HG03108 (cell line): ENCODE data around the gene EIF2B4.

ENCODE experiments used
- ATAC-seq: cut with Tn5 transposase; IDR thresholded peaks from one replicate; pipeline ENCODE4 v1.9.1; 2021; ENCODE audit warnings: moderate library complexity; ENCODE audit not compliant: unreplicated experiment

The EIF2B4 gene

DNA sequence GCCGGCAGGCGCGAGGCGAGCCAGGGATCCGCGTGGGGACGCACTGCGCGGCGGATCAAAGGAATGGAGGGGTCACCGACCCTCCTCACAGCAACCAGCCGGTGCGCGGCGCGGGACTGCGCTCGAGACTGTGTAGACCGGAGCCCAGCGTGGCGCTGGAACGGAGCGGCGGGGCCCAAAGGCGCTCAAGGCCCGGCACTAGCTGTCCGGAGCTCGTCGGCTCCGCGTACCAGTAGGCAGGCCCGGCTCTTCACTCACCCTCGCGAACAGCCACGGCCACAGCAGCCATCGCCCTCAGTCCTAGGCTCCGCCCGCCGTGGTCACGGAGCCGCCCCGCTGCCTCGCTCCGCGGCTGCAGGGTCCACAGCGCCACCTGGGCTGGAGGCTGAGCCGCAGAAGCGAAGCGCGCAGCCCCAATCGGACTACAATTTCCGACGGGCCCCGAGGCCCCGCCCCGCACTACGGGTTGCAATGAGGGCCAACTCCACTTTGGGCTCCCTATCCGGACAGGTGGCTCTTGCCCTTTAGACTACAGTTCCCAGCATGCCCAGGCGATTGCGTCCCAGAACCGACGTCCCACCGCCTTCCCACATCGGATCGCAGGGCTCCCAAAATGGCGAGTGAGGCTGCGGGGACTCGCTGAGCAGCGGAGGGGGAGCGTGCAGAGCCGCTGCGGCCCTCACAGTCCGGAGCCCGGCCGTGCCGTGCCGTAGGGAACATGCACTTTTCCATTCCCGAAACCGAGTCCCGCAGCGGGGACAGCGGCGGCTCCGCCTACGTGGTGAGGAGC is at the start of gene EIF2B4, which contains the start of gene SNX17:
Gene EIF2B4, minus strand, starts transcription at position 313 of the 790 bp plus-strand sequence. Its CDS starts 24 bp downstream, at position 289.
Gene SNX17, plus strand, starts transcription at position 591 of the 790 bp plus-strand sequence. Its CDS starts 128 bp downstream, at position 719.
- ATAC-seq = peak; percentile 89

DNA sequence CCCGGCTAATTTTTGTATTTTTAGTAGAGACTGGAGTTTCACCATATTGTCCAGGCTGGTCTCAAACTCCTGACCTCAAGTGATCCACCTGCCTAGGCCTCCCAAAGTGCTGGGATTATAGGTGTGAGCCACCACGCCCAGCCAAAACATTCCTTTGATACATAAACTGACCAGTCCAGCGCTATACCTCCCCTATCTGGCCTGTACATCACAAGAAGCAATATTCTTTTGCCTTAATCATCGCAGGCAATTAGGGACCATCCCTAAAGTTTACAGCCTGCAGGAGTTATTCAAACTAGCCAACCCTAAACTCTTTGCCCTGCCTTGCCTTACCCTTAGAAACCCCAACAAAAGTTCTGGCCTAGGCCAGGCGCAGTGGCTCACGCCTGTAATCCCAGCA is 46.0 kb upstream of the EIF2B4 start:
- ATAC-seq = no peak

DNA sequence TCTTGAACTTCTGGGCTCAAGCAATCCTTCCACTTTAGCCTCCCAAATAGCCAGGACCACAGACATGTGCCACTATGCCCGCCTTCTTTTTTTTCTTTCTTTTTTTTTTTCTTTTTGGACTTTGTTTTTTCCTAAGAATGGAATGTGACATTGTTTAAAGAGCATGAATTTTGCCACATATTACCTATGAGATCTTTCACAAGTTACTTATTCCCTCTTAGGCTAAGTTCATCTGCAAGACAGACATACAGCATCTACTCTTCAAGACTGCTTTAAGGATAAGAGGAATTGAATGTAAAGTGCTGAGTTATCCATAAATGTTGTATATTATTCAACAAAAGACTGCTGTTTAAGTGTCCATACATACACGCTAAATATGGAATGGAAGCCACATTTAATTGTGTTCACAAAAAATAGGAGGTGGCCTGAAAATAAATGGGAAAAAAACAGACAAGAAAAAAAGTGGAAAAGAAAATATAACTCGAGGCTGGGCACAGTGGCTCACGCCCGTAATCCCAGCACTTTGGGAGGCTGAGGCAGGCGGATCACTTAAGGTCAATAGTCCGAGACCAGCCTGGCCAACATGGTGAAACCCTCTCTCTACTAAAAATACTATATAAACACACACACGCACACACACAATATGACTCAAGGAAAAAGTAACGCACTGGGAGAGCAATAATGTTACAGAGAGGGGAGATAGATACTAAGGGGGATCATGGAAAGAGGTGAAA is 42.4 kb upstream of the EIF2B4 start:
- no peak for ATAC-seq

DNA sequence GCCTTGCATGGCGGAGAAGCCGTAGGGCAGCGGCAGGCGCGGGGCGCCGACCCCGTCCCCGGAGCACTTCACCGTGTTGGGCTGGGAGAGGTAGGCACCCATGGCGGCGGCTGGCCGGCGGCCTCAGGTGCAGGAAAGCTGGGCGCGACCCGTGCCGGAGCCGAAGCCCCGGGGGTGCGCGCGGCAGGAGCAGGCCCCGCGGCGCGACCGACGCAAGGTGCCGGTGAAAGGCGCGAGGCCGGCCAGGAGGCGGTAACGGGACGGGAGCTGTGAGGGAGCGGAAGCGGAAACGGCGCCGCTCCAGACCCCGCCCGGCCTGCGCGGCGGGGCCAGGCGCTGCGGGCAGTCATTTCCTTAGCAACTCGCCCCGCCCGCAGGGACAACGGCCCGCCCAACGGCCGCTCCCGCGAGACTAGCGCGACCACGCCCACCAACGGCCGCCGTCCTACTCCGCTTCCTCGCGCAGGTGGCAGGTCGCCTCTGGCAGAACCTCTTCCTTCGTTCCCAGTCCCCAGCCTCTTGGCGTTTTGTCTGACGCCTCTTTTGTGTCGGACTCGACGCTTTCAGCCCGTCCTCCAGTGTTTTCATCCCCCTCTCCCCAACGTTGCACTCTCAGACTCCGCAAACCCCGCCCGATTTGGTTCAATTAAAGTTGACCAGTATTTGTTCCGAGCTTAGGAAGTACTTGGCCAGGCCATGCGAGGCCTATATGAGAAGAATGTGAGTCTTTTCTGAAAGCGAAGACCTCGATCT is 39.4 kb upstream of the EIF2B4 start, which contains the start of gene PPM1G:
Gene PPM1G, minus strand, starts transcription at position 271 of the 753 bp plus-strand sequence. Its CDS starts 169 bp downstream, at position 102.
- peak; percentile 95 for ATAC-seq

DNA sequence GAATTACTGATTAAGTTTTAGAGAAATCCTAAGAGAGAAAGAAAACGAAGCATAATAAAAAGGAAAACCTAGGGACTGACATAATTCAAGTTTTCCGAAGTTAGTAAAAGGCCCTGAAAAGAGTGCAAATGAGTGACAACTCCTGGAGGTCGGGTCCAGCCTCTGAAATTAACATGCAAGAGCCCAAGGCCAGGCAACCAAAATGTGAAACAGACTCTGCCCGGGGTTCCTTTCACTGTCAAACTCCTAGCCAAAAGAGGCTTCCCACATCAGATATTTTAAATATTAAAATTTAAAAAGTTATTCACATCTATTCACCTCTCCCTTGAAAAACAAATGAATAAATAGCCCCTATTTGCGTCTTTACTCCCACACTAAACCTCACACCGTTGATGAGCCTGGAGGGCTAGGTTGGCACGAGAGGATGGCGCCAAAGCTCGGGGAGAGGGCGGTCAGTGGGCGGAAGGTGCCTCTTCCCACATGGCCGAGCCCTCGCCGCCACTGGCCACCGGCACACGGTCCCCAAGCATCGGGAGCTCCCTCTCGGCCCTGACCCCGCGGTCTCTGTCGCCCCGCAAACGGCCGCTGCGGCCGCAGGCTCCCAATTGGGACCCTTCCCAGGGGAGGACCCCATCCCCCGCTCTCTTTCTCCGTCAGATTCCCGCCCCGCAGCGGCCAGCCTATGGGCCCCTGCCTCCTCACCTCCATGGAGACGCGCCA is 38.6 kb upstream of the EIF2B4 start:
- peak; percentile 27 for ATAC-seq

DNA sequence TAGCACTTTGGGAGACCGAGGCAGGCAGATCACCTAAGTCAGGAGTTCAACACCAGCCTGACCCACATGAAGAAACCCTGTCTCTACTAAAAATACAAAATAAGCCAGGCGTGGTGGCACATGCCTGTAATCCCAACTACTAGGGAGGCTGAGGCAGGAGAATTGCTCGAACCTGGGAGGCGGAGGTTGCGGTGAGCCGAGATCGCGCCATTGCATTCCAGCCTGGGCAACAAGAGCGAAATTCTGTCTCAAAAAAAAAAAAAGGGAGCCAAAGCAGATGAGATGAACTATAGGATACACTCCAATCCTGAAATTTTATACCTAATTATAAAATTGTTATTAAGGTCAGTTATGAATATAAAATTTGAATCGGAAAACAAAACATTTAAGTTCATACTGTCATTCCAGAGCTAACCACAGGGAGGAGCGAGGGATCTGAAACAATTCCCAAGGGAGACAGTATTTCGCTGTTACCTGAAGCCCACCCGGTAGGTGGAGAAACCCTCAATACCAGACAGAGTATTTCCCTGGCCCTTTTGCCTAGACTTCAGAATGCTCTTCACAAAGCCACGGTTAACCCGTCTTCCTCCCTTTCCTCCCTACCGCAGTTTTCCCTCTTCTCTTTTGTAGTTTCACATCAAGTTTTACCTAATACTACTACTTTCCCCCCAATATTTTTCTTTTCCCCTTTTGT is 37.8 kb upstream of the EIF2B4 start:
- ATAC-seq = no peak

DNA sequence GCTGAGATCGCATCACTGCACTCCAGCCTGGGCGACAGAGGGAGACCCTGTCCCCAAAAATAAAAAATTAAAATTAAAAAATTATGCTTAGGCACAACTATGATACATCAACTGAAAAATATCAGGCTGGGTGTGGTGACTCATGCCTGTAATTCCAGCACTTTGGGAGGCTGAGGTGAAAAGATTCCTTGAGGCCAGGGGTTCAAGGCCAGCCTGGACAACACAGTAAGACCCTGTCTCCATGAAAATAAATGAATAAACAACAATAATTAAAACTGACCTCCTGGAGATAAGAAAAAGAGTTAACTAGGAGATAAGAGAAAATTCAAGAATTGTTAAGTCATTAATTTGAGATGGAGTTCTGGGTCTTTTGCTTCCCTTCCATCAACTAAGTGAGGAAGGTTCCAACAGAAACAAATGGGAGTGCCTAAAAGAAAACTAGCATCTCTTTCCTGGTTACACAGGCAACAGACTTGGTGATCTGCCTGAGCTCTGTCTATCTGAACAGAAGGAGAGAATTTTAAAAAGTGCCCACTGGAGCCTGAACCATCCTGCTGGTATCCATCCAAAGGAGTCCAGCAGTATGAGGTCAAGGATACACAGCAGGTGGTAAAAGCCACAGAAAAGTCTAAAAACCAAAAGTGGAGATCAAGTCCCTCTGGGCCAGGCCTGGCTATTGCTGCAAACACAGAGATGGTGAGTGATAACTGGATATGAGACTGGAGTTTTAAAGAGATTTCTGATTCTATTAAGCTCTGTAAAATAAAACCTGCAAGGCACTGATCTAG is 30.4 kb upstream of the EIF2B4 start:
- ATAC-seq = no peak

DNA sequence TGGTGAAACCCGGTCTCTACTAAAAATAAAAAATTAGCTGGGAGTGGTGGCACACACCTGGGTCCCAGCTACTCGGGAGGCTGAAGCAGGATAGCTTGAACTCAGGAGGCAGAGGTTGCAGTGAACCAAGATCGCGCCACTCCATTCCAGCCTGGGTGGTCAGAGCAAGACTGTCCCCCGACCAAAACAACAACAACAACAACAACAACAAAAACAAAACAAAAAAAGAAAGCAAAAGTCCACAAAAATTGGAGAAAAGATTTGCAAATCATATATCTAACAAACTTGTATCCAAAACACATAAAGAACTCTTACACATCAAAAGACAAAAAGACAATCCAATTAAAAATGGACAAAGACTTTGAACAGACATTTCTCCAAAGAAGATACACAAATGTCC is 28.8 kb upstream of the EIF2B4 start:
- no peak for ATAC-seq

DNA sequence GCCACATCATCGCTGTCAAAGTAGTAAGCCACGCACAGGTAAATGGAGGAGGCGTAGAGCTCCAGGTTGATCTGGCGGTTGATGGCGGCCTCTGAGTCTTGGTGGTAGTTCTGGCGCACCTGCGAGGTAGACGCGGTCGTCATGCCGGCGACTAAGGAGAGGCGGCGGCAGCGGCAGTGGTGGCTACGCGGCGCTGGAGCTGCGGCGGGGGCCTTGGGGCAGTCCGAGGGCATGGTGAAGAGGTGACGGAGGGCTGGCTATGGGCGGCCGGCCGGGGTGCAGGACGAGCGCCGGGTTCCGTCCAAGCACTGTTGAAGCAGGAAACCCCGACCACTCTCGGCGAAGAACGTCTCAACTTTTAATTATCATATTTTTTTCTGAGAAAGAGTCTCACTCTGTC is 23.1 kb upstream of the EIF2B4 start:
- no peak for ATAC-seq

DNA sequence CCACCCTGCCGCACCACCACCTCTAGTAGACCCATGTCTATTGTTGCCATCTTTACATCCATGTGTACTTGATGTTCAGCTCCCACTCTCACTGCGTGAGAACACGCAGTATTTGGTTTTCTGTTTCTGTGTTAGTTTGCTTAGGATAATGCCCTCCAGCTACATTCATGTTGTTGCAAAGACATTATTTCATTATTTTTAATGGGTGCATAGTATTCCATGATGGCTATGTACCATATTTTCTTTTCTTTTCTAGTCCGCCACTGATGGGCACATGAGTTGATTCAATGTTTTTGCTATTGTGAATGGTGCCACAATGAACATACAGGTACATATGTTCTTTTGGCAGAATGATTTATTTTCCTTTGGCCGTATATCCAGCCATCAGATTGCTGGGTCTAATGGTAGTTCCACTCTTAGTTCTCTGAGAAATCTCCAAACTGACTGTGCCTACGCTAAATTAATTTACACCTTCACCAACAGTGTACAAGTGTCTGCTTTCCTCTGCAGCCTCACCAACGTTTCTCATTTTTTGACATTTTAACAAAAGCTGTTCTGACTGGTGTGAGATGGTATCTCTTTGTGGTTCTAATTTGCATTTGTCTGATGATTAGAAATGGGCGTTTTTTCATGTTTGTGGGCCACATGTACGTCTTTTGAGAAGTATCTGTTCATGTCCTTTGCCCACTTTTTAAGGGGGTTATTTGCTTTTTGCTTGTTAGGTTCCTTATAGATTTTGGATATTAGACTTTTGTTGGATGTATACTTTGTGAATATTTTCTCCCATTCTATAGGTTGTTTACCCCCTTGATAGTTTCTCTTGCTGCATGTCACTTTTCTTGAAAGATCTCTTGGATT is 20.9 kb upstream of the EIF2B4 start:
- no peak for ATAC-seq

DNA sequence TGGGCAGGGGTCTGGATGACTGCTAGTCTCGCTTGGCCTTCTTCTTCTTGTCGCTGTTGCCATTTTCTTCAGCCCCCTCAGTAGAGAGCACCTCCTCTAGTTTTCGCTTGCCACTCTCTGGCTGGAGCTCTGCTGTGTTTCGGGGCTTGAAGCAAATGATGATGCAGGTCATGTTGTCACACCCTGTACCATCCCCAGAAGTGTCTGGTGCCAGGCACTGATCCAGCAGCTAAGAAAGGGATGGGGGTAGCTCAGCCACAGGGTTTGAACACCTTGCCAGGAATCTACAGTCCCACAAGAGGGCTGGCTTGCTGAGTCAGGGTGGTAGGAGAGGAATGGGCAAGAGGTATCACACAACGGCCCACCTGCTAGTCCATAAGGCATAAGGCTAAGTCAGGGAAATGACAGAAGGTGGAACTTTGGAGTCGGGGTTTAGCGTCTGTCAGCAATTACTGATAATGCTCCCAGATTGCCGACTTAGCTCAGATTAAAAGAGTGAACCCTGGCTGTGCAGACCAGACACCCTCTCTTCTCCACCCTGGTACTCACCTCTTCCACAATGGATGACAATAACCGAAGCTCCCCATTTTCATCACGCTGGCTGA is 11.5 kb upstream of the EIF2B4 start:
- ATAC-seq = no peak

DNA sequence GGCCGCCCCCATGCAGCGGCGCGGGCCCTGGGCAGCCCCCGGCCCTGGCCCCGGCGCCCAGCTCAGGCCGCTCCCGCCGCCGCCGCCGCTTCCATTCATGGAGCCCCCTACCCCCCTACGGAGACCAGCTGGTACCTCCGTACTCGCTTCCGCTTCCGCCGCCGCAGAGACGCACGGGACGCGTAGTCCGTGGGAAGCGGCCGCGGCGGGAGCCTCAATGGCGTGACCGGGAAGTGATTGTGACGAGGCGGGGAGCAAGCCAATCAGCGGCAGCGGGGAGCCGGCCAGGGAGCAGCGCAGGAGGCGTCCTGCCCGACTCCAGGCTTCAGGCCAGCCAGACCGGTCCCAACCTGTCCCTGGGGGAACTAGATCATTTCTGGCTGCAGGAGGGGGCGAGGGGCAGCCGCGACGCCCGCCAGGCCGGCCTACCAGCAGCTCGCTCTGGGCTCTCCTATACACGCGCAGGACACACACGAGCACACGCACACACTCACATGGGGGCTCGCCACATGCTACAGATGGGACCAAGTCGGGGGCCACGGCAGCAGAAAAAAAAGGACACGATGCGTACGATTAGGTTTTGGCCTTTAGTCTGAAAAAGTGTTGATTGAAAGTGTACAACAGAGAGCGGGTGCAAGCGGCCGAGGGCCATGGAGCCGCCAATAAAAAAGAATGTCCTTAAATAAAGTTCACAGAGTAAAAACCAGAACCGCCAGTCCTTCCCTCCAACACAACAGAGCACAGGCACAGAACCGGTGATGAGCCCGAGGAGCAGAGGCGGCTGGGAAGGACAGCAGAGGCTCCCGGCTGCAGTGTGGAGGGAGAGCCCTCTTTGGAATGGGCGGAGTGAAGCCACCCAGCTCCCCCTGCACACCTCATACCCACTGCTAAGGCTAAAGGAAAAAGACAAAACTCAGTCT is 10.7 kb upstream of the EIF2B4 start, which contains the start of gene ZNF513:
Gene ZNF513, minus strand, starts transcription at position 109 of the 920 bp plus-strand sequence. CDS start 208 bp downstream, outside the sequence.
- peak; percentile 80 for ATAC-seq

DNA sequence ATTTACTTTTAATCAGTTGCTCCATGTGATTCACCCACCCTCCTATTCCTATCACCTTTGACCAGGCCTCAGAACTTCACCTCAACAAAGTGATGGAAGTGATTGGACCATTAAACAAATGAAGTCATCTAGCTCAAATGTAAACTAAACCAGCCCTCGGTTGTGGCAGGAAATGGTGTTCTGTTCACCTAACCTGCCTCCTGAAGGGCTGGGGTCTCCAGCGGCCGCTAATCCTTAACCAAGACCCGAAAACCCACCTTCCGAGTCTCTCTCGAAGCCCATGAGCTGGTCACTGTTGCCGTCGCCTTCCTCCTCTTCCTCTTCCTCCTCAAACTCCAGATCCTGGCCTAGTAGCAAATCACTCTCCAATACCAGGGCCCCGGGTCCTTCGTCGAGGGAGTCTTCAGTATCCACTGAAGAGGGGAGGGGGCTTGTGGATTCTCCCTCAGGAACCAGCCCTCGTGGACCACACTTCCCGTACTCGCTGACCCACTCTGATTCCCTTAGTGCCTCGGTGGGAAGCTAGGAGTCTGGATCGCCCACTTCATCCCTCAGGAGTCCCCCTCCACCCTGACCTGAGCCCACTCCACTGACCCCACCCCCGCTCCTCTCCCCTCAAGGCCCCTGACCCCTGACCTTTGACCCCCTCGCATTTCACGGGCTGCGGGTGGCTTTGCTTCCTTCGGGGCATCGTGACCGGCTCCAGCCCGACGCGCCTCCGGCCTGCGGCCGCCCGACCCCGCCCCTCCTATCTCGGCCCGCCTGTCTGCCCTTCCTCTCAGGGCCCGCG is 9.9 kb upstream of the EIF2B4 start:
- peak; percentile 29 for ATAC-seq

DNA sequence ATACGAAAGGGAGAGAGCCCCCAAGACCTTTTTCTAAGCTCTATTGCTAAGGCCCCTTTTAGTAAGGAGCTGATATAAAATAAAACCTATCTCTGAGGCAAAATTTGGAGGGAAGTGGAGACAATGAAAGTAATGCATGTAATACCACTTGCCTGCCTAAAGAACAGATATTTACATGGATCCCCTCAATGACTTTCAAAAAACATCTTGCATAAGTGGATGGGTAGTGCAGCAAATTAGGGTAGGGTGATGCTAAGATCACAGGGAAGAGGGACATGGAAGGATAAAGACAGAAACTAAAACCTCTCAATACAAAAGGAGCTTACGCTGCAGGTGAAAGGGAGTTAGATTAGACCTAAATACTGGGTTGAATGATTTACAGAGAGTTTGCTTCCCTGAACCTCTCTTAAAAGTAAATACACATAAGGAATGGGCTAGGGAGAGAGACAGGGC is 9.3 kb upstream of the EIF2B4 start:
- no peak for ATAC-seq

DNA sequence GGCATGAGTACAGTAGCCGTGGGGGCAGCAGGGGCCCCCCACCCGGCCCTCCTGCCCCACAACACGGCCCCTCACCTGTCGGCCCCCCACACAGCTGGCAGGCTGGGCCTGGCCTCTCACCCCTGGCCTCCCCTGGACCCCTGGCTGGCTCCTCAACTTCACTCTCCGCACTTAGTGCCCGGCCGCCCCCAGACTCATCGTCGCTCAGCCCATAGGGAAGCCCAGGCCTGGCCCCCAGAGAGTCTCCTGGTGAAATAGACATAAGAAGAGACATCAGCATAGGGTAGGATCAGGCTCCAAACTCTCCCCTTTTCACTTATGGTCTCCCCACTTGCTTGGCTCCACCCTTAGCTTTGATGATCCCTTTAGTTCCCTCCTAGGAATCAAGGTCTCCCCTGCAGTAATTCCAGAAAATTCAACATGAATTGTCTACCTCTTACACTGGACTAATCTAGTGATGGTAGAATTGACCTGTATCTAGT is 8.7 kb upstream of the EIF2B4 start:
- no peak for ATAC-seq
